H9 (cell line): ENCODE results near the gene HP1BP3. TPM values are rescaled to one million over a fixed set of nuclear protein-coding genes. Genes with fewer than 3 reads are reported as not detected.

Experiments used
- DNase-seq: peaks from one replicate; pipeline ENCODE4 v3.0.0-alpha.2; 2017
- H2AFZ ChIP-seq: one replicate; pipeline ENCODE4 v1.6.1; 2013; ENCODE audit warnings: mild to moderate bottlenecking, low read length, control low read depth, moderate library complexity
- H2AK5ac ChIP-seq: 2 replicates; pipeline ENCODE4 v1.6.1; 2013; ENCODE audit warnings: low read length, control low read depth, mixed read lengths; ENCODE audit not compliant: insufficient read length
- H2BK120ac ChIP-seq: one replicate; pipeline ENCODE4 v1.6.1; 2013; ENCODE audit warnings: low read depth, mild to moderate bottlenecking, low read length, control low read depth, inconsistent platforms; ENCODE audit not compliant: poor library complexity, severe bottlenecking
- H2BK12ac ChIP-seq: 2 replicates; pipeline ENCODE4 v1.6.1; 2013; ENCODE audit warnings: low read length, control low read depth, mixed read lengths, low read depth; ENCODE audit not compliant: insufficient read length
- H2BK15ac ChIP-seq: 2 replicates; pipeline ENCODE4 v1.6.1; 2013; ENCODE audit warnings: low read depth, low read length, control low read depth
- H2BK20ac ChIP-seq: one replicate; pipeline ENCODE4 v1.6.1; 2013; ENCODE audit warnings: low read depth, mild to moderate bottlenecking, low read length, control low read depth, inconsistent platforms; ENCODE audit not compliant: poor library complexity, severe bottlenecking
- H2BK5ac ChIP-seq: 2 replicates; pipeline ENCODE4 v1.6.1; 2013; ENCODE audit warnings: low read length, control low read depth, mixed read lengths; ENCODE audit not compliant: insufficient read length
- H3K14ac ChIP-seq: 2 replicates; pipeline ENCODE4 v1.6.1; 2013; ENCODE audit warnings: low read length, control low read depth; ENCODE audit not compliant: insufficient read depth
- H3K18ac ChIP-seq: 2 replicates; pipeline ENCODE4 v1.6.1; 2013; ENCODE audit warnings: low read depth, mild to moderate bottlenecking, mixed read lengths, low read length, control low read depth; ENCODE audit not compliant: insufficient read length
- H3K23ac ChIP-seq: 2 replicates; pipeline ENCODE4 v1.6.1; 2013; ENCODE audit warnings: low read length, control low read depth, mixed read lengths, low read depth; ENCODE audit not compliant: insufficient read length
- H3K23me2 ChIP-seq: 2 replicates; pipeline ENCODE4 v1.6.1; 2013; ENCODE audit warnings: low read depth, mild to moderate bottlenecking, mixed read lengths, low read length, control low read depth; ENCODE audit not compliant: insufficient read length, poor library complexity, severe bottlenecking
- H3K27ac ChIP-seq: 2 replicates; pipeline ENCODE4 v1.5.1; 2013; ENCODE audit warnings: low read length, control low read depth, mixed read lengths, low read depth; ENCODE audit not compliant: insufficient read length
- H3K27me3 ChIP-seq: 2 replicates; pipeline ENCODE4 v1.6.1; 2013; ENCODE audit warnings: low read length, control low read depth, inconsistent platforms; ENCODE audit not compliant: insufficient read depth
- H3K4ac ChIP-seq: 2 replicates; pipeline ENCODE4 v1.6.1; 2013; ENCODE audit warnings: low read depth, mild to moderate bottlenecking, control low read depth, inconsistent platforms, low read length, moderate library complexity
- H3K4me1 ChIP-seq: 2 replicates; pipeline ENCODE4 v1.6.1; 2013; ENCODE audit warnings: low read length, control low read depth, inconsistent platforms; ENCODE audit not compliant: insufficient read depth
- H3K4me2 ChIP-seq: 2 replicates; pipeline ENCODE4 v1.6.1; 2013; ENCODE audit warnings: low read length, control low read depth, mixed read lengths; ENCODE audit not compliant: insufficient read length, insufficient read depth
- H3K56ac ChIP-seq: 2 replicates; pipeline ENCODE4 v1.6.1; 2013; ENCODE audit warnings: low read depth, mild to moderate bottlenecking, mixed read lengths, low read length, control low read depth; ENCODE audit not compliant: insufficient read length
- H3K79me1 ChIP-seq: 2 replicates; pipeline ENCODE4 v1.6.1; 2013; ENCODE audit warnings: low read depth, mild to moderate bottlenecking, moderate library complexity, low read length, control low read depth, inconsistent platforms; ENCODE audit not compliant: insufficient read depth, poor library complexity, severe bottlenecking
- H3K79me2 ChIP-seq: 2 replicates; pipeline ENCODE4 v1.6.1; 2013; ENCODE audit warnings: low read length, control low read depth, inconsistent platforms; ENCODE audit not compliant: insufficient read depth
- H3K9ac ChIP-seq: 2 replicates; pipeline ENCODE4 v1.6.1; 2013; ENCODE audit warnings: low read length, control low read depth, mixed read lengths; ENCODE audit not compliant: insufficient read length; ENCODE audit errors: extremely low read depth
- H3K9me3 ChIP-seq: one replicate; pipeline ENCODE4 v1.6.1; 2013; ENCODE audit warnings: low read depth, low read length, inconsistent platforms; ENCODE audit not compliant: control insufficient read depth
- H3T11ph ChIP-seq: one replicate; pipeline ENCODE4 v1.6.1; 2013; ENCODE audit warnings: mild to moderate bottlenecking, low read length, control low read depth, inconsistent platforms
- H4K20me1 ChIP-seq: one replicate; pipeline ENCODE4 v1.6.1; 2013; ENCODE audit not compliant: control insufficient read depth, insufficient read length, insufficient read depth
- H4K5ac ChIP-seq: 2 replicates; pipeline ENCODE4 v1.6.1; 2013; ENCODE audit warnings: low read depth, mild to moderate bottlenecking, mixed read lengths, low read length, control low read depth; ENCODE audit not compliant: insufficient read length
- H4K8ac ChIP-seq: replicated peaks from 2 replicates; pipeline ENCODE4 v1.6.1; 2013; ENCODE audit warnings: low read length, control low read depth, mixed read lengths, low read depth; ENCODE audit not compliant: insufficient read length
- H4K91ac ChIP-seq: 2 replicates; pipeline ENCODE4 v1.6.1; 2013; ENCODE audit warnings: low read depth, mild to moderate bottlenecking, moderate library complexity, mixed read lengths, low read length, control low read depth; ENCODE audit not compliant: insufficient read length
- H3K27ac Mint-ChIP-seq, 3 experiments: 2 replicates in 2 of 3; 3 replicates in 1 of 3; pipeline ENCODE4 v1.8.0; 2020 to 2021; ENCODE audit warnings: mixed read lengths in 3 of 3, mild to moderate bottlenecking in 1 of 3, moderate library complexity in 1 of 3
- H3K27me3 Mint-ChIP-seq: 2 replicates; pipeline ENCODE4 v1.8.0; 2021; ENCODE audit warnings: low read depth, mild to moderate bottlenecking, moderate library complexity, mixed read lengths
- H3K36me3 Mint-ChIP-seq, 3 experiments: 2 replicates in 2 of 3; 3 replicates in 1 of 3; pipeline ENCODE4 v1.8.0; 2020 to 2021; ENCODE audit warnings: low read depth in 3 of 3, mixed read lengths in 3 of 3; ENCODE audit not compliant: insufficient read depth in 1 of 3
- H3K4me1 Mint-ChIP-seq, 2 experiments: 2 replicates each; pipeline ENCODE4 v1.8.0; 2020; ENCODE audit warnings: mixed read lengths in 2 of 2
- H3K4me3 Mint-ChIP-seq, 2 experiments: 2 replicates in 1 of 2; 3 replicates in 1 of 2; pipeline ENCODE4 v1.8.0; 2020 to 2021; ENCODE audit warnings: mild to moderate bottlenecking in 2 of 2, mixed read lengths in 2 of 2, moderate library complexity in 1 of 2
- H3K9me3 Mint-ChIP-seq, 2 experiments: 2 replicates in 1 of 2; 3 replicates in 1 of 2; pipeline ENCODE4 v1.8.0; 2020; ENCODE audit warnings: mild to moderate bottlenecking in 2 of 2, mixed read lengths in 2 of 2, moderate library complexity in 1 of 2
- WGBS: extraction: QIAGEN DNeasy Blood & Tissue Kit; methylation state at CpG from one replicate; pipeline ENCODE4 v1.1.7; 2013; ENCODE audit warnings: missing lambda C conversion rate, low lambda C conversion rate, mixed read lengths; ENCODE audit not compliant: insufficient read length; ENCODE audit errors: extremely low coverage; 5-methylcytosine and 5-hydroxymethylcytosine counted together
- total RNA-seq: library from RNA; stranded (reverse); gene quantifications from 2 replicates; pipeline ENCODE4 v1.2.1, GENCODE V29; 2021
- TF ChIP-seq, protein P1 (sequence below): fragments of 200-600 bp; sonication (generic); conservative IDR thresholded peaks from 3 replicates; pipeline ENCODE4 v1.8.0; 2021; ENCODE audit warnings: antibody characterized with exemption, mild to moderate bottlenecking

Gene HP1BP3
- total RNA-seq, 1 experiment from 2014 or later: 127 TPM

DNA sequence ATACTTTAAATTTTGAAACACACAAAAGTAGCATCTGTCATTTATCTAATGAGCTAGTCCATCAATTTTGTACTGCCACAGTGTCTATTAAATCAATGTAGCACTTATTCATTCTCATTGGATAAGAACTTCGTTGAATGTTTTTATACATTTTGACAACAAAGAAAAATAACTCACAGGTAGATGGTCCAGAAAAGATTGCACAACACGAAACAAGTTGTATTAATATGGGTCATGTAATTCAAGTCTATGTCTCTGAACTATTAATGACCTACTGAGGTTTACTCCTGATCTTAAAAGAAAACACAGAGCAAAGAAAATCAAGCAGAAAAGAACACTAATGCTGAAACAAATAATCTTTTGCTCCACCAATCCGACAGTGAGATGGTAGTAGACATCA is 15.3 kb downstream of the HP1BP3 start:
- Histone ChIP-seq H3K9ac (no peak overlapping the region), H2BK15ac (no peak overlapping the region), H2BK20ac (no peak overlapping the region), H2AK5ac (no peak overlapping the region), H2BK120ac (no peak overlapping the region), H2AFZ (no peak overlapping the region), H3K14ac (no peak overlapping the region), H3K27me3 (no peaks in the 10 kb centered on the region), H3K27ac (no peak overlapping the region), H3K23ac (no peak overlapping the region), H3K4me1 (no peaks in the 10 kb centered on the region), H3K4ac (no peak overlapping the region), H3K56ac (no peak overlapping the region), H3K4me2 (no peak overlapping the region), H4K8ac (no peak overlapping the region), H3K18ac (no peak overlapping the region), H4K20me1 (no peaks in the 10 kb centered on the region), H2BK12ac (no peak overlapping the region), H3T11ph (no peak overlapping the region), H2BK5ac (no peak overlapping the region), H3K9me3 (no peaks in the 10 kb centered on the region), H3K79me2 (no peaks in the 10 kb centered on the region), H3K23me2 (no peaks in the 10 kb centered on the region), H3K79me1 (no peaks in the 10 kb centered on the region), H4K5ac (no peak overlapping the region), H4K91ac (no peak overlapping the region)
- Mint-ChIP-seq H3K27ac (no peak overlapping the region), H3K27me3 (no peaks in the 10 kb centered on the region), H3K9me3 (no peaks in the 10 kb centered on the region), H3K4me3 (no peak overlapping the region), H3K36me3 (peaks cover 26 to 88% (median 71%) of the 10 kb centered on the region in 3 experiments), H3K4me1 (no peaks in the 10 kb centered on the region)
- WGBS: no CpG with 5 or more reads among the region's 3 CpGs
- TF ChIP-seq, protein P1, sequence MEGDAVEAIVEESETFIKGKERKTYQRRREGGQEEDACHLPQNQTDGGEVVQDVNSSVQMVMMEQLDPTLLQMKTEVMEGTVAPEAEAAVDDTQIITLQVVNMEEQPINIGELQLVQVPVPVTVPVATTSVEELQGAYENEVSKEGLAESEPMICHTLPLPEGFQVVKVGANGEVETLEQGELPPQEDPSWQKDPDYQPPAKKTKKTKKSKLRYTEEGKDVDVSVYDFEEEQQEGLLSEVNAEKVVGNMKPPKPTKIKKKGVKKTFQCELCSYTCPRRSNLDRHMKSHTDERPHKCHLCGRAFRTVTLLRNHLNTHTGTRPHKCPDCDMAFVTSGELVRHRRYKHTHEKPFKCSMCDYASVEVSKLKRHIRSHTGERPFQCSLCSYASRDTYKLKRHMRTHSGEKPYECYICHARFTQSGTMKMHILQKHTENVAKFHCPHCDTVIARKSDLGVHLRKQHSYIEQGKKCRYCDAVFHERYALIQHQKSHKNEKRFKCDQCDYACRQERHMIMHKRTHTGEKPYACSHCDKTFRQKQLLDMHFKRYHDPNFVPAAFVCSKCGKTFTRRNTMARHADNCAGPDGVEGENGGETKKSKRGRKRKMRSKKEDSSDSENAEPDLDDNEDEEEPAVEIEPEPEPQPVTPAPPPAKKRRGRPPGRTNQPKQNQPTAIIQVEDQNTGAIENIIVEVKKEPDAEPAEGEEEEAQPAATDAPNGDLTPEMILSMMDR: no peak
- DNase-seq: no peak
